ENCODE measurements around the gene SLC66A1. TPM values are rescaled to one million over a fixed set of nuclear protein-coding genes. Genes with fewer than 3 reads are reported as not detected.

Gene SLC66A1
- polyA plus RNA-seq, 2 of the 4 experiments (the other 2 are of a cell fraction): 5.6 to 12.6 TPM

GRCh38 chr1:19366599-19367536, 54.7 kb downstream of the SLC66A1 start:
- H3K4me2 ChIP-seq: no peak overlapping the region
- no peak for ATAC-seq
- CTCF ChIA-PET: interaction anchor here (1.2 kb wide), 1 partner anchor 25 kb away, joined by 3 read pairs; no protein-coding TSS in a partner anchor

GRCh38 chr1:19367584-19368041, 55.5 kb downstream of the SLC66A1 start:
- no peaks in the 10 kb centered on the region for H3K4me1 ChIP-seq
- CTCF ChIA-PET: interaction anchor here (0.9 to 1.2 kb wide), 3 partner anchors 22 to 26 kb away, joined by 3 to 4 read pairs (median 4); no protein-coding TSS in a partner anchor
- POLR2A ChIA-PET: interaction anchor here (1.0 kb wide), 1 partner anchor 9 kb away, joined by 9 read pairs; no protein-coding TSS in a partner anchor
- ATAC-seq (no peak), DNase-seq (ENCODE audit: low read depth in 1 of 2, low spot score in 1 of 2) (no peak), FAIRE-seq (no peak)
- no peak overlapping the region for H3K27ac ChIP-seq
- 94% methylated on average over 13 of the region's 13 CpGs for WGBS (ENCODE audit: missing lambda C conversion rate)
- no peak for TF ChIP-seq HDAC2 (IDR thresholded peaks at IDR 0.05)
- no peak for TF ChIP-seq EHF (CRISPR knock-in tag; IDR thresholded peaks at IDR 0.05)
- no peak for TF ChIP-seq ELK1 (IDR thresholded peaks at IDR 0.05; ENCODE audit: low read depth, low read length)
- TF ChIP-seq KDM5A (IDR thresholded peaks at IDR 0.05): no peak
- TF ChIP-seq HOXB13 (CRISPR knock-in tag; IDR thresholded peaks at IDR 0.05; ENCODE audit: low read depth): no peak
- no peak for TF ChIP-seq GATA3 (IDR thresholded peaks at IDR 0.05; ENCODE audit: borderline replicate concordance)
- no peak for TF ChIP-seq EHMT2 (IDR thresholded peaks at IDR 0.05; ENCODE audit: low read depth)
- TF ChIP-seq BCL3 (IDR thresholded peaks at IDR 0.05): no peak
- TF ChIP-seq TFCP2L1 (CRISPR knock-in tag; IDR thresholded peaks at IDR 0.05): no peak
- TF ChIP-seq FOXS1 (CRISPR knock-in tag; IDR thresholded peaks at IDR 0.05): no peak
- no peak overlapping the region for H3K4me2 ChIP-seq
- no peak overlapping the region for H3K4me3 ChIP-seq
- no peaks in the 10 kb centered on the region for H3K9me3 ChIP-seq

More at GRCh38 chr1:19366599-19367536, 54.7 kb downstream of the SLC66A1 start:
- no peak for FAIRE-seq
- no peaks in the 10 kb centered on the region for H3K4me1 ChIP-seq
- POLR2A ChIA-PET: interaction anchor here (1.0 kb wide), 1 partner anchor 8 kb away, joined by 9 read pairs; no protein-coding TSS in a partner anchor
- H3K9me3 ChIP-seq: no peaks in the 10 kb centered on the region
- DNase-seq (ENCODE audit: low read depth in 1 of 2, low spot score in 1 of 2): no peak
- H3K27ac ChIP-seq: no peak overlapping the region
- H3K4me3 ChIP-seq: no peak overlapping the region
- WGBS (ENCODE audit: missing lambda C conversion rate): 94% methylated on average over 18 of the region's 18 CpGs
- TF ChIP-seq ELK1 (IDR thresholded peaks at IDR 0.05; ENCODE audit: low read depth, low read length) (no peak), CHD2 (IDR thresholded peaks at IDR 0.05; ENCODE audit: low read length, partially characterized antibody) (no peak), KDM5A (IDR thresholded peaks at IDR 0.05) (no peak), RFX5 (IDR thresholded peaks at IDR 0.05) (no peak), HEYL (CRISPR knock-in tag; IDR thresholded peaks at IDR 0.05) (no peak), KDM1A (IDR thresholded peaks at IDR 0.05; ENCODE audit: low read depth) (no peak), ZNF302 (CRISPR knock-in tag; IDR thresholded peaks at IDR 0.05) (no peak), RAD21 (conservative IDR thresholded peaks at IDR 0.05 in 1 of 2, IDR thresholded peaks at IDR 0.05 in 1 of 2) (no peak), MAZ (IDR thresholded peaks at IDR 0.05; ENCODE audit: borderline replicate concordance, low read depth, low read length) (no peak), CTCF (IDR thresholded peaks at IDR 0.05) (no peak), JUNB (IDR thresholded peaks at IDR 0.05) (no peak), HOXB5 (CRISPR knock-in tag; IDR thresholded peaks at IDR 0.05) (no peak)

All from A549 (cell line).